Peyer's patch (tissue), 4 donors: ENCODE results near the gene NAV3. TPM values are rescaled to one million over a fixed set of nuclear protein-coding genes. Genes with fewer than 3 reads are reported as not detected.

Experiments
- DNase-seq, 3 donors: peaks; one replicate each; pipeline ENCODE4 v3.0.0-alpha.2; 2017 to 2019
- H3K27ac ChIP-seq, 4 donors: fragments of 200-600 bp; sonication (generic); one replicate each; pipeline ENCODE4 v1.5.1; 2016 to 2019
- H3K27me3 ChIP-seq, 2 donors: fragments of 200-600 bp; sonication (generic); one replicate each; pipeline ENCODE4 v1.5.1; 2019
- H3K36me3 ChIP-seq, 3 donors: fragments of 200-600 bp; sonication (generic); one replicate each; pipeline ENCODE4 v1.5.1; 2016 to 2019
- H3K4me1 ChIP-seq, 4 donors: fragments of 200-600 bp; sonication (generic); one replicate each; pipeline ENCODE4 v1.5.1; 2016 to 2019
- H3K4me3 ChIP-seq, 4 donors: fragments of 200-600 bp; sonication (generic); 1 replicate in 3 of 4; 2 replicates in 1 of 4; pipeline ENCODE4 v1.5.1; 2016 to 2019; ENCODE audit warnings: mild to moderate bottlenecking in 1 of 4
- H3K9me3 ChIP-seq, 4 donors: fragments of 200-600 bp; sonication (generic); one replicate each; pipeline ENCODE4 v1.5.1; 2016 to 2019; ENCODE audit warnings: mild to moderate bottlenecking in 1 of 4
- CTCF ChIP-seq, 6 experiments: fragments of 450-650 bp in 4 of 6; fragments of 200-600 bp in 2 of 6; sonication (generic) in 1 of 6; IDR thresholded peaks; one replicate each; pipeline ENCODE4 v1.5.1; 2017 to 2019; ENCODE audit warnings: antibody characterized with exemption in 6 of 6, mild to moderate bottlenecking in 3 of 6, moderate library complexity in 1 of 6
- POLR2A ChIP-seq, 2 donors: fragments of 450-650 bp; IDR thresholded peaks; one replicate each; pipeline ENCODE4 v1.5.1; 2017; ENCODE audit warnings: antibody characterized with exemption in 2 of 2, mild to moderate bottlenecking in 2 of 2, moderate library complexity in 2 of 2
- total RNA-seq, 4 donors: library from RNA; depleted of rRNA; stranded (reverse); fragments of >200 nt; gene quantifications; one replicate each; pipeline ENCODE4 v1.1.0, GENCODE V29; 2016

Gene NAV3
- total RNA-seq, 4 donors from 2014 or later: 1.9 to 4.1 (median 2.8) TPM

GRCh38 chr12:77949943-77950342, 119.2 kb downstream of the NAV3 start:
- Histone ChIP-seq H3K36me3 (no peaks in the 10 kb centered on the region), H3K4me3 (no peak overlapping the region), H3K9me3 (no peaks in the 10 kb centered on the region), H3K4me1 (no peaks in the 10 kb centered on the region), H3K27ac (no peak overlapping the region), H3K27me3 (no peaks in the 10 kb centered on the region)
- TF ChIP-seq CTCF (IDR thresholded peaks at IDR 0.05) (no peak), POLR2A (IDR thresholded peaks at IDR 0.05) (no peak)
- no peak for DNase-seq

- Histone ChIP-seq H3K36me3 (no peaks in the 10 kb centered on the region), H3K9me3 (no peaks in the 10 kb centered on the region), H3K27ac (no peak overlapping the region), H3K4me1 (no peaks in the 10 kb centered on the region), H3K27me3 (no peaks in the 10 kb centered on the region), H3K4me3 (no peak overlapping the region)
- no peak for DNase-seq
- TF ChIP-seq CTCF (IDR thresholded peaks at IDR 0.05) (no peak), POLR2A (IDR thresholded peaks at IDR 0.05) (no peak)
These were observed 123.0 kb downstream of the NAV3 start for GRCh38 chr12:77953528-77954205.

- DNase-seq: no peak
- Histone ChIP-seq H3K4me3 (no peak overlapping the region), H3K27me3 (no peaks in the 10 kb centered on the region), H3K27ac (no peak overlapping the region), H3K4me1 (no peaks in the 10 kb centered on the region), H3K9me3 (no peaks in the 10 kb centered on the region), H3K36me3 (no peaks in the 10 kb centered on the region)
- TF ChIP-seq CTCF (IDR thresholded peaks at IDR 0.05) (no peak), POLR2A (IDR thresholded peaks at IDR 0.05) (no peak)
These were observed 123.5 kb downstream of the NAV3 start for GRCh38 chr12:77954206-77954555.

- H3K27ac ChIP-seq: no peak overlapping the region
- no peak for TF ChIP-seq POLR2A (IDR thresholded peaks at IDR 0.05)
- TF ChIP-seq CTCF (IDR thresholded peaks at IDR 0.05): no peak
- no peak for DNase-seq
- H3K4me1 ChIP-seq: no peaks in the 10 kb centered on the region
- H3K27me3 ChIP-seq: no peaks in the 10 kb centered on the region
- H3K36me3 ChIP-seq: no peaks in the 10 kb centered on the region
- no peaks in the 10 kb centered on the region for H3K9me3 ChIP-seq
- no peak overlapping the region for H3K4me3 ChIP-seq
These were observed 126.4 kb downstream of the NAV3 start for GRCh38 chr12:77957062-77957461.

- Histone ChIP-seq H3K27ac (no peak overlapping the region), H3K27me3 (no peaks in the 10 kb centered on the region), H3K36me3 (no peaks in the 10 kb centered on the region), H3K4me1 (no peaks in the 10 kb centered on the region), H3K4me3 (no peak overlapping the region), H3K9me3 (no peaks in the 10 kb centered on the region)
- no peak for DNase-seq
- TF ChIP-seq CTCF (IDR thresholded peaks at IDR 0.05): no peak
- TF ChIP-seq POLR2A (IDR thresholded peaks at IDR 0.05): no peak
These were observed 133.0 kb downstream of the NAV3 start for GRCh38 chr12:77963576-77964178.
